Mesodermal cell (in vitro differentiated cells): Measurements from ENCODE around the gene TNFRSF6B.
"Not testable (repeated sequence)": the region's sequence is repeated elsewhere in the genome, so short reads cannot be mapped to it uniquely, and the experiment has no call there.

ENCODE experiments used
- H3K27ac ChIP-seq: 2 replicates; pipeline ENCODE4 v1.7.0; 2013; ENCODE audit warnings: mild to moderate bottlenecking, low read depth, low read length, moderate library complexity; ENCODE audit not compliant: severe bottlenecking
- H3K36me3 ChIP-seq: 2 replicates; pipeline ENCODE4 v1.7.1; 2013; ENCODE audit warnings: mild to moderate bottlenecking, low read length, moderate library complexity; ENCODE audit not compliant: control insufficient read depth, insufficient read depth
- H3K4me1 ChIP-seq: one replicate; pipeline ENCODE4 v1.7.1; 2013; ENCODE audit warnings: mild to moderate bottlenecking, low read length; ENCODE audit not compliant: insufficient read depth, control insufficient read depth, poor library complexity, severe bottlenecking
- H3K4me3 ChIP-seq: 2 replicates; pipeline ENCODE4 v1.7.0; 2013; ENCODE audit warnings: low read length, control low read depth, mild to moderate bottlenecking; ENCODE audit not compliant: insufficient read depth, poor library complexity, severe bottlenecking; ENCODE audit errors: extremely low read depth
- H3K9me3 ChIP-seq: 2 replicates; pipeline ENCODE4 v1.7.1; 2013; ENCODE audit warnings: mild to moderate bottlenecking, low read length, moderate library complexity; ENCODE audit not compliant: control insufficient read depth
- WGBS, 2 experiments: methylation state at CpG; one replicate each; pipeline ENCODE4 v1.1.5; 2013; ENCODE audit warnings: missing lambda C conversion rate in 2 of 2; ENCODE audit not compliant: insufficient coverage in 2 of 2; 5-methylcytosine and 5-hydroxymethylcytosine counted together

The TNFRSF6B gene

DNA sequence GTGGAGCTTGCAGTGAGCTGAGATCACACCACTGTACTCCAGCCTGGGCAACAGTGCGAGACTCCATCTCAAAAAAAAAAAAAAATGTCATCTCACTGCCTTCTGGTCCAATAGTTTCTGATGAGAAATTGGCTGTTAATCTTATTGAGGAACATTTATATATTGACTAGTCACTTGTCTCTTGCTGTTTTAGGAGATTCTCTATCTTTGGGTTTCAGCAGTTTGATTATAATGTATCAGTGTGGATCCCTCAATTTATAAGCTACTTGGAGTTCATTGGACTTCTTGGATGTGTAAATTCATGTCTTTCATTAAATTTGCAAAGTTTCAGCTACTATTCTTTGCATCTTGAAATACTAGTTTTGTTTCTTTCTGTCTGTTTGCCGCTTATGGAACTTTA is 22.5 kb downstream of the TNFRSF6B start:
- Histone ChIP-seq H3K4me3 (no peak overlapping the region), H3K9me3 (peaks cover 2% of the 10 kb centered on the region), H3K4me1 (no peaks in the 10 kb centered on the region), H3K27ac (no peak overlapping the region), H3K36me3 (peaks cover 86% of the 10 kb centered on the region)
- WGBS, 2 experiments: 100% methylated on average over 2 of the region's 2 CpGs; no CpG with 5 or more reads in 1 of the 2 experiments

GRCh38 chr20:63722967-63723622 is 26.6 kb downstream of the TNFRSF6B start:
- not testable (repeated sequence) for H3K4me1 ChIP-seq, H3K27ac ChIP-seq, H3K4me3 ChIP-seq
- peaks cover 13% of the 10 kb centered on the region for H3K9me3 ChIP-seq
- WGBS, 2 experiments: 96 to 100% methylated on average over 2 of the region's 2 CpGs
- H3K36me3 ChIP-seq: peaks cover 75% of the 10 kb centered on the region

GRCh38 chr20:63730189-63730733 is 33.8 kb downstream of the TNFRSF6B start:
- not testable (repeated sequence) for H3K27ac ChIP-seq, H3K9me3 ChIP-seq, H3K4me3 ChIP-seq, H3K4me1 ChIP-seq
- 93 to 95% methylated on average over 18 of the region's 18 CpGs for WGBS, 2 experiments
- peaks cover 66% of the 10 kb centered on the region for H3K36me3 ChIP-seq

DNA sequence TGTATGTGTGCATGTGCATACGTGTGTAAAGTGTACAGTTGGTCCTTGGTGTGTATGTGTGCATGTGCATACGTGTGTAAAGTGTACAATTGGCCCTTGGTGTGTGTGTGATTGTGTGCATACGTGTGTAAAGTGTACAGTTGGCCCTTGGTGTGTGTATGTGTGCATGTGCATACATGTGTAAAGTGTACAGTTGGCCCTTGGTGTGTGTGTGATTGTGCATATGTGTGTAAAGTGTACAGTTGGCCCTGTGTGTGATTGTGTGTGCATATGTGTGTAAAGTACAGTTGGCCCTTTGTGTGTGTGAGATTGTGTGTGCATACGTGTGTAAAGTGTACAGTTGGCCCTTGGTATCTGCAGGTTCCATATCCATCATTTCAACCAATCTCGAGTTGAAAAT is 35.0 kb downstream of the TNFRSF6B start:
- Histone ChIP-seq H3K36me3 (peaks cover 67% of the 10 kb centered on the region), H3K27ac (no peak overlapping the region), H3K4me1 (no peaks in the 10 kb centered on the region), H3K4me3 (no peak overlapping the region), H3K9me3 (no peaks in the 10 kb centered on the region)
- WGBS, 2 experiments: 75 to 92% methylated on average over 2 of the region's 5 CpGs

DNA sequence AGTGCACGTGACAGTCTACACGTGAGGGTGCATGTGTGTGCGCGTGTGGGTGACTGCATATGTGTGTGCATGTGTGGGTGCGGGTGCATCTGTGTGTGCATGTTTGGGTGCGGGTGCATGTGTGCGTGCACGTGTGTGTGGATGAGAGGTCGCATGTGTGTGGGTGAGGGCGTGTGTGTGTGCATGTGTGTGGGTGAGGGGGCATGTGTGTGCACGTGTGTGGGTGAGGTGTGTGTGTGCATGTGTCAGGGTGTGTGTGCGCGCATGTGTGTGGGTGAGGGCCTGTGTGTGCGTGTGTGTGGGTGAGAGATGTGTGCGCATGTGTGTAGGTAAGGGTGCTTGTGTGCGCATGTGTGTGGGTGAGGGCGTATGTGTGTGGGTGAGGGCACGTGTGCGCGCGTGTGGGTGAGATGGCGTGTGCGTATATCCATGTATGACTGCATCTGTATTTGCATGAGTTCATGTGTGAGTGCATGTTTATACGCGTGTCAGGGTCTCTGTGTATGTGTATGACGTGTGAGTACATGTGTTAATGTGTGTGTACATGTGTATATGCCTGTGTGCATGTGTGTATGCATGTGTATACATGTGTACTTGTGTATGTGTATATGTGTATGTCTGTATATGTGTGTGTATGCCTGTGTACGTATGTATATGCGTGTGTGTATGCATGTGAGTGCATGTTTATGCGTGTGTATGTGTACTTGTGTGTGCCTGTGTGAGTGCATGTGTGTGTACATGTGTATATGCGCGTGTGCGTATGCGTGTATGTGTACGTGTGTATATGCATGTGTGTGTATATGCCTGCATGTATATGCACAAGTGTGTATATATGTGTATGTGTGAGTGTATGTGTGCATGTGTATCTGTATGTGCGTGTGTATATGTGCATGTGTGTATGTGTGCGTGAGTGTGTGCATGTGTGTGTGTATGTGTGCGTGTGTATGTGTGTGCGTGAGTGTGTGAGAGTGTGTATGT is 36.0 kb downstream of the TNFRSF6B start:
- Histone ChIP-seq H3K4me1 (no peaks in the 10 kb centered on the region), H3K36me3 (peaks cover 63% of the 10 kb centered on the region), H3K27ac (no peak overlapping the region), H3K4me3 (no peak overlapping the region), H3K9me3 (no peaks in the 10 kb centered on the region)
- 87 to 89% methylated on average over 35 to 38 of the region's 38 CpGs for WGBS, 2 experiments

DNA sequence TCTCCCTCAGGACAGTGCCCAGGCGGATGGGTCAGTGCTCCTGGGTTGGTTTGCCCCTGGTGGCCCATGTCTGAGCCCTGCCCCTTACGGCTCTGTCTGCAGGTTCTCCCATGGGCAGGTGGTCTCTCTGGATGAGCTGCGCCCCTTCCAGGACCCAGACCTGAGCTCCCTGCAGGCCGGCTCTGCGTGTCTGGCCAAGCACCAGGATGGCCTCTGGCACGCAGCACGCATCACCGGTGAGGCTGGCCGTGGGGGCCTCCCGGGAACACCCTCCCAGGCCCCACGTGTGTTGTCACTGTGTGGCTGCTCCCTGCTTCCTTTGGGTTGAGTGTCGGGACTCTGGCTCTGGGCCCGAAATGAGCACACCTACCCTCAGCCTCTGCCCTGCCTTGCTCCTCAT is 36.7 kb downstream of the TNFRSF6B start:
- Histone ChIP-seq H3K4me3 (no peak overlapping the region), H3K9me3 (no peaks in the 10 kb centered on the region), H3K36me3 (peaks cover 63% of the 10 kb centered on the region), H3K4me1 (peaks cover 2% of the 10 kb centered on the region), H3K27ac (no peak overlapping the region)
- 94 to 98% methylated on average over 12 to 13 of the region's 13 CpGs for WGBS, 2 experiments

DNA sequence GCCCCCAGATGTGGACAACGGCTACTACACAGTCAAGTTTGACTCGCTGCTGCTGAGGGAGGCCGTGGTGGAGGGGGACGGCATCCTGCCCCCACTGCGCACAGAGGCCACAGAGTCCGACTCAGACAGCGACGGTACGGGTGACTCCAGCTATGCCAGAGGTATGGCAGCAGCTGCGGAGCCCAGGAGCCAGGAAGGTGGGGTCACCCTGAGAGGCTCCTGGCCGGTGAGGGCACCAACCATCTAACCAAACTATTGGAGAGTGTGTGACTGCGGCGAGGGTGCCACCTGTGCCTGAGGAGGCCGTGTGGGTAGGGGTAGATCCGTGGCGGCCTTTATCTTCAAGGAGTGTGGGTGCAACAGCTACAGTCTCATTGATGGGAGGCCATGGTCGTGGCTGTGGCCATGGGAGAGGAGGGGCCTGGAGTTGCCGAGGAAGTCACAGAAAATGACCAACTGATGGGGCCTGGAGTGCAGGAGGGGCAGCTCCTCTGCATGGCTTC is 37.2 kb downstream of the TNFRSF6B start:
- peaks cover 7% of the 10 kb centered on the region for H3K4me1 ChIP-seq
- no peaks in the 10 kb centered on the region for H3K9me3 ChIP-seq
- H3K27ac ChIP-seq: no peak overlapping the region
- WGBS, 2 experiments: 96 to 98% methylated on average over 16 to 18 of the region's 18 CpGs
- H3K36me3 ChIP-seq: peaks cover 59% of the 10 kb centered on the region
- H3K4me3 ChIP-seq: no peak overlapping the region

- Histone ChIP-seq H3K4me1 (peaks cover 8% of the 10 kb centered on the region), H3K36me3 (peaks cover 55% of the 10 kb centered on the region), H3K4me3 (no peak overlapping the region), H3K27ac (no peak overlapping the region), H3K9me3 (no peaks in the 10 kb centered on the region)
- WGBS, 2 experiments: 94 to 96% methylated on average over 24 to 25 of the region's 25 CpGs
These were observed 37.9 kb downstream of the TNFRSF6B start for GRCh38 chr20:63734111-63734945.

DNA sequence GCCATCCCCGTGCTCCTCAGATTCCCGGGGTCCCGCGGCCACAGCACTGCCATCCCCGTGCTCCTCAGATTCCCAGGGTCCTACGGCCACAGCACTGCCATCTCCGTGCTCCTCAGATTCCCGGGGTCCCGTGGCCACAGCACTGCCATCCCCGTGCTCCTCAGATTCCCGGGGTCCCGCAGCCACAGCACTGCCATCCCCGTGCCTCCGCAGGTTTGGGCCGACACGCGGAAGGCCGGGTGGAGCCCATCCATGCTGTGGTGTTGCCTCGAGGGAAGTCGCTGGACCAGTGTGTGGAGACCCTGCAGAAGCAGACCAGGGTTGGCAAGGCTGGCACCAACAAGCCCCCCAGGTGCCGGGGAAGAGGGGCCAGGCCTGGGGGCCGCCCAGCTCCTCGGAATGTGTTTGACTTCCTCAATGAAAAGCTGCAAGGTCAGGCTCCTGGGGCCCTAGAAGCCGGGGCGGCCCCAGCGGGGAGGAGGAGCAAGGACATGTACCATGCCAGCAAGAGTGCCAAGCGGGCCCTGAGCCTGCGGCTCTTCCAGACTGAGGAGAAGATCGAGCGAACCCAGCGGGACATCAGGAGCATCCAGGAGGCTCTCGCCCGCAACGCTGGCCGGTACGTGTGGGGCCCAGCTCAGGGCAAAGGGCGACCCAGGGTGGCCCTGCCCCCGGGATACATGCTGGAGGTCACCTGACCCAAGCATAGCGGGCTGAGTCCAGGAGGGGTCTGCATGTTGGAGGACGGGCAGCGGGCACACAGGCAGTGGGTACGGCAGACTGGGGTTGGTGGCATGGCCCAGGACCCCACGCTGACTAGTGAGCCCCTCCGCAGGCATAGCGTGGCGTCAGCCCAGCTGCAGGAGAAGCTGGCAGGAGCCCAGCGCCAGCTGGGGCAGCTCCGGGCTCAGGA is 38.8 kb downstream of the TNFRSF6B start:
- Histone ChIP-seq H3K4me3 (no peak overlapping the region), H3K4me1 (peaks cover 8% of the 10 kb centered on the region), H3K27ac (no peak overlapping the region), H3K9me3 (no peaks in the 10 kb centered on the region), H3K36me3 (peaks cover 48% of the 10 kb centered on the region)
- 96 to 97% methylated on average over 47 to 48 of the region's 48 CpGs for WGBS, 2 experiments
